ENCODE results near the gene ERG28.

The ERG28 gene, protein sequence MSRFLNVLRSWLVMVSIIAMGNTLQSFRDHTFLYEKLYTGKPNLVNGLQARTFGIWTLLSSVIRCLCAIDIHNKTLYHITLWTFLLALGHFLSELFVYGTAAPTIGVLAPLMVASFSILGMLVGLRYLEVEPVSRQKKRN

DNA sequence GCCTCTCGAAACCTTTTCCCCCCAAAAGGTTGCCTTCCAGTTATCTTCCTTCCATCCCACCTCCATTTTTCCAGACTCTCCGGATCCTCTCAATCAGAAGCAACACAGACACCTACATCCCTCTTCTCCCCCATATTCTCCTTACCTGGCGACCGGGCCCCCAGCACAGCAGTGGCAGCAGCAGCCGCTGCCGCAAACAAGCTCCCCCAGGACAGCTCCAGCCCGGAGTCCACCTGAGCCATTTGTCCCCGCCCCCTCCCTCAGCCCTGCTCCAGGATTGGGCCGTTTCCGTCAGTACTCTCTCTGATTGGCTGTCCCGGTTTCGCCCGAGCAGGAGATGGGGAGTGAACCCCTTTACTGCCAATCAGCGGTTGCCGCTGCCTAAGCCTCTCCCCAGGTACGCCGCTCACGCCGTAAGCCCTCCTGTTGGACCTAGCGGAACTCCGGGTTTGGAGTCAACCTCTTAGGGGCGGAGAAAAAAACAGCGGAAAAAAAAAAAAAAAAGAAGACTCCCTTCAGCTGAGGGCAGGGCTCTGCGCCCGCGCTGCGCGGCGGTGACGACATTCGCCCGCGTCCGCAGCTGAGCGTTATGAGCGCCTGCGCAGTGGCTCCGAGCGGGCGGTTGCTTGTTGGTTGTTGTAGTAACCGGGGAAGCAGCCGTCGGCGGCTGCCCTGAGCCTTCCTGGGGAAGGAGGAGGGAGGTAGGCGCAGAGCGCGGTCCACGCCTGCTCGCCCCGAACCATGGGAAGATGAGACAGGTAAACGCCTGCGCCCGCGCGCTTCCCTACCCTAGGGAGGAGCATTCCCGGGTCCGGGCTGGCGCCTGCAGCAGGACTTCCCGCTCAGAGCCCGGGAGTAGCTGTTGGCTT, at the start of gene ERG28, which contains the start of gene TTLL5:
Gene ERG28 (minus strand): TSS at position 247 of the 869 bp plus-strand sequence. CDS start 3,374 bp downstream, outside the sequence.
Gene TTLL5 (plus strand): TSS at position 617 of the 869 bp plus-strand sequence. CDS start 1,904 bp downstream, outside the sequence.
- DNase-seq, result peak; percentile 98 to 99
- no peak for TF ChIP-seq GATA1 (IDR thresholded peaks at IDR 0.05; ENCODE audit: low read depth, low read length)
- TF ChIP-seq POLR2A (IDR thresholded peaks at IDR 0.05; ENCODE audit: low read length), result peak; percentile 90

DNA sequence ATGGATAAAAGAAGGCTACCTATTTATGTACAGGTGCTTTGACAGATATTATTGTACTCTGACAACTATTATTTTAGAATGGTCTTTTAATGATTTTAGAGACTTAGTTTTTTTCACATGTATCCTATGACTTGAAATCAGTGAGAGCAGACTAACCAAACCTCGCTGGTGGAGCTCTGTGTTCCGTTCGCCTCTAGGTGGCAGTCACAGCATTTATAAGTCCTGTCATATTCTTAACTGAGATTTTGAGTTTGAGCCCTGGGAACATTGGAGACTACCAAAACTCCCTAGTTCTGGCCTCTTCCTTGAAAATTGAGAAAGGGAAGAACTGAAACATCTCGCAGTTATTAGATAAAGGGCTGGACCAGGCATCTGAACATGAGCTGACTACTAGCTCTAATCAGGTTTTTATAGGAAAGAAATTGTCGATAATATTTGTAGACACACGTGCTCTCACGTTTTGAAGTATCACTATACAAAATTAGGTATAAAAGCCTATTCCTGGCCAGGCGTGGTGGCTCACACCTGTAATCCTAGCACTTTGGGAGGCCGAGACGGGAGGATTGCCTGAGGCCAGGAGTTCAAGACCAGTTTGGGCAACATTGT, 48.6 kb upstream of the ERG28 start:
- peak; percentile 73 to 82 for DNase-seq
- TF ChIP-seq GATA1 (IDR thresholded peaks at IDR 0.05; ENCODE audit: low read depth, low read length) (no peak), POLR2A (IDR thresholded peaks at IDR 0.05; ENCODE audit: low read length) (no peak)

DNA sequence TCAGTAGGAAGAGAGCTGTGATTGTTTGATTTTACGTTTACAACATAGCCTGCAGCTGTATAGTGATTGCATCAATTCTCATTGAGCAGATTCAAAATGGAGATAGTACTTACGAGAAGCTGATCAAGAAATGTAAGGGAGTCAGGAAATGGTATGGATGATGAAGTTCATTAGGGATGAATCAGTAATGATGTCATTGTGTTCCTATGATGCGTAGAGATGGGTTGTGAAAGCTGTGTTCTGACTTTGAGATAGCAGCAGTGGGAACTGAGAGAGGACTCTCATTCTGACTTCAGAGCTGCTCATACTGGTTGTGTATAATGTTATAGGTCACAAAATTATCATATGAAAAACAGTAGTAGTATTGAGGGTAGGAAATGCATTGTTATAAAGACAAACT, 44.3 kb upstream of the ERG28 start:
- no peak for TF ChIP-seq POLR2A (IDR thresholded peaks at IDR 0.05; ENCODE audit: low read length)
- no peak for TF ChIP-seq GATA1 (IDR thresholded peaks at IDR 0.05; ENCODE audit: low read depth, low read length)

DNA sequence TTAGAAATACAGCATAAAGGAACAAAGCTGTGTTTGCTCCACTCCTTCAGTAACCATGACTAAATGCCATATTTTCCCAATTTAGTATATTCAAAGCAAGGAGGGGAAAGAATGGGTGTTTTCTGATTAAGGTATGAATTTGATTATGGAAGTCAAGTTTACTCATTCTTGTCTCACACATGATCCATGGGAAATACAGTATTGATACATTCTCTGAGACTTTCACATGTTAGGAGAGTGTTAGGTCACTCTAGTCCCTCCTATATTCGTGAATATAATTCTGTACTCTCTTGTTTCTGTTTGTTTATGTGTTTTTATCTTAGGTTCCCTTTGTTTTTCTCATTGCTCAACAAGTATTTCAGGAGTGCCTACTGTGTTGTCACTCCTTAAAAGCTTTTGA, 42.8 kb upstream of the ERG28 start:
- TF ChIP-seq POLR2A (IDR thresholded peaks at IDR 0.05; ENCODE audit: low read length) (no peak), GATA1 (IDR thresholded peaks at IDR 0.05; ENCODE audit: low read depth, low read length) (no peak)
- DNase-seq, result no peak

More for the DNA sequence above, 44.3 kb upstream of the ERG28 start:
- peak in 1 of 2 experiments; percentile 1 for DNase-seq

DNA sequence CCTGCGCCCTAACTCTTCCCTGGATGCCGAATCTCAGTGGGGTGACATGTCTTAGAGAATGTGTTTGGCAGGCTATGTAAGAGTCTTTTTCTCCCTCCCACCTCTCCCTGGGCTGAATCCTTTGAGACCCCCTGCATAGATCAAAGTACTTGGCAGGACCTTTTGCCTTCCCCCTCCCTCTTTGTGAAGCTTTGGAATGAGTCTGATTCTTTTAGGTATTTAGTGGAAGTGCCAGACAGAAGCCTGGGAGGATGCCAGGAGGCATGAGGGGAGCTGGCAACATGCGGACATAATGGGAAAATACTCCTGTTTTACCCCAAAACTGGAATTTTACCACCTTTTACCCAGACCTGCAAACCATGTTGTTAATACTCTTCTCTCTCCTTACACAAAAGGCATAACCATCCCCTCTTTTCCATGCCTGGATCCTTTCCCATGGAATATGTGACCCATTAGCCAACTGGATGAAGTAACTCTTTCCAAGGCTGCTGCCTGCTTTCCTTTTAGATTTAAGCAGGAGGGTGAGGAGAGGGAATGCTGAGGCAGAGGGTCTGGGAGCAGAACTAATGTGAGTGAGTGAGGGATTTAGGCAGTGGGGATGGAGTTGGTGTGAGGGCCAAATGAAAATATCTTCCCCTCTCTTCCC, 42.1 kb upstream of the ERG28 start:
- TF ChIP-seq POLR2A (IDR thresholded peaks at IDR 0.05; ENCODE audit: low read length) (no peak), GATA1 (IDR thresholded peaks at IDR 0.05; ENCODE audit: low read depth, low read length) (no peak)
- DNase-seq, result no peak

DNA sequence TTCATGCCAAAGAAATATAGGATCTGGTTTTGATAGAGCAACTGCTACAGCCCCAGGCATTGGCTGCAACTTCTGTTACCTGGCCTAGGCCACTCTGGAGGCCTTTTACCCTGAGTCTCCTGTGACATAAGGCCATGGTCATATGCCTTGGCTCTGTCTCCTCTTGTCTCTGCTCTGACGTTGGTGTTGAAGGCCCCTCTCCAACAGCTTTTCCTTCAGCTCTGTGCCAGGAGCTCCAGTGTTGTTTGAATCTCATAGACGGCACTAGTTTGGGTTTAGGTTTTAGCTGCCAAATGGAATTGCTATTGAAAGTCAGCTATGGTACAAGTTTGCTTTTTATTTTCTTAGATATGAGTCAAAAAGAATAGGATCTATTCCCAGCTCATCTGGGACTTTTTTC, 41.4 kb upstream of the ERG28 start:
- DNase-seq, result no peak
- TF ChIP-seq POLR2A (IDR thresholded peaks at IDR 0.05; ENCODE audit: low read length) (no peak), GATA1 (IDR thresholded peaks at IDR 0.05; ENCODE audit: low read depth, low read length) (no peak)

DNA sequence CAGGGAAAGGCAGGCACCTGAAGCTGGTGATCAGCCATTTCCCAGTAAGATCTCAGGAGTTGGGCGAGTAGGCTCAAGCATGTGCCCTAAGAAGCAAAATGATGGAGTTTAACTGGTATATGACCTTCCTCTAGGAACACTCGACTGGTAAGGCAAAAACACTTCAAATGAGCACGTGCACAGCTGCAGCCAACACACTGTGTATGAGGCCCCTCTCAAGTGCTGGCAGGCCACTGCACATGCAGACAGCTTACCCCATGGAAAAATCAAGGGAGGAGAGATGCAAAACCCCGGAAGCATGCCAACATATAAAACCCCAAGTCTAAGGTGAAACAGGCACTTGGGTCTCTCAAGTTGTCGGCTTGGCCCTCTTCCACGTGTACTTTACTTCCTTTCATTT, 39.6 kb upstream of the ERG28 start:
- TF ChIP-seq POLR2A (IDR thresholded peaks at IDR 0.05; ENCODE audit: low read length) (no peak), GATA1 (IDR thresholded peaks at IDR 0.05; ENCODE audit: low read depth, low read length) (no peak)
- no peak for DNase-seq

DNA sequence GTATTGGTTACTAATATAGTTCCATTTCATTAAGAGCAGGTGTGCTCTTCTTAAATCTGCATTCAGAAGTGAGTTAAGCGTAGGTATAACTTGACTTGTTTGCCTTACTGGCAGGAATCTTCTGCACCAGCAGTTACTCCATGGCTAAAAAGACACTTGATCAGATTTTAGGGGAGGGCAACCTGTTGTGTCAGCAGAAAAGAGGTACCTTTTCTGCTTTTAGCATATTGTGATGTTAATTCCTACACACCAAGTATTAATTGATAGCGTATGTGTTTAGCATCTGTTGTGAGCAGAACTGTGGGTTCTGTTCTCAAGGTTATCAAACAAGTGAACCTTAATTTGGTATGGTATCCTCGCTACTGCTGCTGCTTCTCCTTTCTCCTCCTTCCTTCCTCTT, 38.7 kb upstream of the ERG28 start:
- TF ChIP-seq GATA1 (IDR thresholded peaks at IDR 0.05; ENCODE audit: low read depth, low read length), result no peak
- TF ChIP-seq POLR2A (IDR thresholded peaks at IDR 0.05; ENCODE audit: low read length), result no peak
- no peak for DNase-seq

DNA sequence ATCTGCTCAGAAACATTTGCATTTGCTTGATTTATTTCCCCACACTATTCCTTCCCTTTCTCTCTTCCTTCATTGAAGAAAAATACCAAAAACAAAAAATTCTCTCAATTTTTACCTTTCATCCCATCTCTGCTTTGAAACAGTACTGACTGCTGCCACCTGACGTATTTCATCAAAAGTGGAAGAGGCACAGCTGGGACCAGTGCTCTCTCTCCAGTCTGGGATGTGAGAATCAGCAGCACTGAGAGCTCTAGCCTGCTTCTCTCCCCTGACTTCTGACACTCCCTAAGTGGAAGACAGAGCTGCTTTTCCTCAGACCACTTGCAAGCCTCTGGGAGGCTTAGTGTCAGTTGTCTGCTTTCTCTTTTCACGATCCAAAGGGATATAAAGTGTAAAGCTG, 37.2 kb upstream of the ERG28 start:
- TF ChIP-seq GATA1 (IDR thresholded peaks at IDR 0.05; ENCODE audit: low read depth, low read length), result no peak
- TF ChIP-seq POLR2A (IDR thresholded peaks at IDR 0.05; ENCODE audit: low read length), result no peak
- no peak for DNase-seq

DNA sequence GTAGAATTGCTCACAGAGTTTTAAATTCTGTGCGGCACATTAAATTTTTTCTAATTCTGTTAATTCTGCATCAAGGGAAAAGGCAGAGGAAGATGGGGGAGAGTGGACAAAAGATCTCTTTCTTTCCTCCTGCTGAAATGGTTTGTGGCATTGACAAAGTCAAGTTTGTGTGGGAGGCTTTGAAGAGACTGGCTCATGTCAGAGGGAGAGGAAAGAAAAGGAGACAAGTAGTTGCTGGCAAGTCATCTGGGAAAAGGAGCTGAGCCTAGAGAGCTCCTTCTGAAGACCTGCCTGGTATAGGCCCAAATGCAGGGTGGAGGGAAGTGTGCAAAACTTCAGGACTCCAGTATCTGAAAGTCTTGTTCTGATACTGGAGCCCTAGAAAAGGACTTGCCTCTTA, 36.7 kb upstream of the ERG28 start:
- TF ChIP-seq POLR2A (IDR thresholded peaks at IDR 0.05; ENCODE audit: low read length) (no peak), GATA1 (IDR thresholded peaks at IDR 0.05; ENCODE audit: low read depth, low read length) (no peak)
- DNase-seq, result no peak

DNA sequence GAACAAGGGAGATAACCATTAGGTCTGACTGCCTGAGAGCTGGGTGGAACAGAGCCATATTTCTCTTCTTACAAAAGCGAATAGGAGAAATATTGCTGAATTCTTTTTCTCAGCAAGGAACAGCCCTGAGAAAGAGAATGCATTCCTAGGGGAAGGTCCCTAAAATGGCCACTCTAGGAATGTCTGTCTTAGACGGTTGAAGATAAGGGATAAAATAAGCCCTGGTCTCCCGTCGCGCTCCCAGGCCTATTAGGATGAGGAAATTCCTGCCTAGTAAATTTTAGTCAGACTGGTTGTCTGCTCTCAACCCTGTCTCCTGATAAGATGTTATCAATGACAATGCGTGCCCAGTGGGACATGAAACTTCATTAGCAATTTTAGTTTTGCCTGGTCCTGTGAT, 34.3 kb upstream of the ERG28 start:
- peak in 1 of 2 experiments; percentile 1 for DNase-seq

DNA sequence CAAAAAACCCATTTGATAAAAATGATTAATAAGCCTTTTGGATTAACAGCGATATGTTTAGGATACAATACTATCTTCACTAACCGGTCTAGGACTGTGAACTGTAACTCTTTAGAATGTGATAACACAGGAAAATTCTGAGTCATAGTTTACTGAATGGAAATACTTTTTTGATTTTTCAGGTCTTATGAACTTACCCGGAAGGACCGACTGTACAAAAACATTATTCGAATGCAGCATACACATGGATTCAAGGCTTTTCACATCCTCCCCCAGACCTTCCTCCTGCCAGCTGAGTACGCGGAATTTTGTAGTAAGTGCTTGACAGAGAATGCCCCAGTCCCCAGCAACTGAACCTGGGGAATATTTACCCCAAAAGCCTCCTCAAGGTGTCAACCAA, 29.3 kb upstream of the ERG28 start:
- no peak for DNase-seq
- TF ChIP-seq GATA1 (IDR thresholded peaks at IDR 0.05; ENCODE audit: low read depth, low read length), result no peak
- TF ChIP-seq POLR2A (IDR thresholded peaks at IDR 0.05; ENCODE audit: low read length), result no peak

DNA sequence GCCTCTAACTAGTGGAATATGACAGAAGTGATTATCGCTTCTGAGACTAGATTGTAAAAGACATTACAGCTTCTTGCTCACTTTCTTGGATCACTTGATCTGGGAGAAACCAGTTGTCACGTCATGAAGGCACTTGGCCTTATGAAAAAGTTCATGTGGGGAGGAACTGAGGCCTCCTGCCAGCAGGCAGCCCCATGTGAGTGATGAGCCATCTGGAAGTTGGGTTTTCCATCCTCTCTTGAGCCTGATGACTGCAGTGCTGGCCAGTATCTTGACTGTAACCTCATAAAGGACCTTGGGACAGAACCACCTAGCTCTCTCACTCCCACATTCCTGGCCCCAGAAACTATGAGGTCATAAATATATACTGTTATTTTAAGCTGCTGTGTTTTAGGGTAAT, 28.3 kb upstream of the ERG28 start:
- no peak for DNase-seq

DNA sequence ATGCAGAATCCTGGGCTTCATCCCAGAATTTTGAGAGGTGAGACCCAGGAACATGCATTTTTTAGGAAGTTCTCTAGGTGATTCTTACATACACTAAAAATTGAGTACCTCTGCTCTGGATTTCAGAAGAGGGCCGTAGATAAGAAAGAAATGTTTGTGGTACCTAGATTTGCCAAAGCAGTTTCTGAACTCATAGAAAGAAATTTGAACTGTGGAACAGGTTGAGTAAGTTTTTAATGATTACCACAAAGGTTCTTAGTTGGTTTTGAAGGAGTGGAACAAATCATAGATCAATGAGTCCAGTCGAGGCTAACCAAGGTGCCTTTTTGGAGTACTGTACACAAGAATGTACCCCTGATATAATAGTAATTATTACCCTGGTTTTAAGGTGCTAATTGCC, 25.2 kb upstream of the ERG28 start:
- TF ChIP-seq GATA1 (IDR thresholded peaks at IDR 0.05; ENCODE audit: low read depth, low read length) (no peak), POLR2A (IDR thresholded peaks at IDR 0.05; ENCODE audit: low read length) (no peak)
- DNase-seq, result no peak

More for the DNA sequence above, 28.3 kb upstream of the ERG28 start:
- no peak for TF ChIP-seq POLR2A (IDR thresholded peaks at IDR 0.05; ENCODE audit: low read length)
- no peak for TF ChIP-seq GATA1 (IDR thresholded peaks at IDR 0.05; ENCODE audit: low read depth, low read length)
